Urinary bladder (tissue), 4 donors: Measurements from ENCODE around the gene MOB3B. TPM values are rescaled to one million over a fixed set of nuclear protein-coding genes. Genes with fewer than 3 reads are reported as not detected.
A peak's percentile ranks its signal among the peaks of the same experiment; 100 is the strongest.

Source experiments
- DNase-seq: peaks from one replicate; pipeline ENCODE4 v3.0.0-alpha.2; 2015; ENCODE audit errors: extremely low spot score
- H3K27ac ChIP-seq: one replicate; pipeline ENCODE4 v1.5.1; 2013; ENCODE audit warnings: low read depth, mild to moderate bottlenecking, moderate library complexity
- H3K36me3 ChIP-seq: one replicate; pipeline ENCODE4 v1.6.1; 2013; ENCODE audit warnings: mild to moderate bottlenecking, moderate library complexity; ENCODE audit not compliant: insufficient read depth
- H3K4me1 ChIP-seq: one replicate; pipeline ENCODE4 v1.6.1; 2013; ENCODE audit warnings: mild to moderate bottlenecking, moderate library complexity; ENCODE audit not compliant: insufficient read depth
- H3K4me3 ChIP-seq: one replicate; pipeline ENCODE4 v1.5.1; 2013; ENCODE audit warnings: low read depth, low read length
- WGBS: extraction: QIAGEN DNeasy Blood & Tissue Kit; methylation state at CpG from one replicate; pipeline ENCODE4 v1.1.7; 2013; 5-methylcytosine and 5-hydroxymethylcytosine counted together
- polyA plus RNA-seq: library from polyadenylated mRNA; stranded (reverse); fragments of 200-250 nt; gene quantifications from one replicate; pipeline ENCODE4 v1.2.3, GENCODE V29; 2013
- total RNA-seq: library from RNA; depleted of rRNA; stranded (reverse); fragments of >200 nt; gene quantifications from one replicate; pipeline ENCODE4 v1.2.3, GENCODE V29; 2014
- donor health status: healthy with polysubstance abuse.
- donor health status: healthy.

Gene MOB3B
- total and polyA plus RNA-seq, 2 donors = 3.8 to 8.0 TPM

- Histone ChIP-seq H3K36me3 (no peaks in the 10 kb centered on the region), H3K4me3 (no peak overlapping the region), H3K27ac (no peak overlapping the region), H3K4me1 (no peaks in the 10 kb centered on the region)
- DNase-seq = peak; percentile 46
- WGBS = 46% methylated on average over 4 of the region's 4 CpGs
Observed at GRCh38 chr9:27414220-27414761, 115.3 kb downstream of the MOB3B start.

- no peaks in the 10 kb centered on the region for H3K36me3 ChIP-seq
Observed at GRCh38 chr9:27413511-27414219, 115.9 kb downstream of the MOB3B start.

GRCh38 chr9:27412963-27413362 lies 116.7 kb downstream of the MOB3B start:
- no peak for DNase-seq
- Histone ChIP-seq H3K4me1 (no peaks in the 10 kb centered on the region), H3K27ac (no peak overlapping the region), H3K4me3 (no peak overlapping the region), H3K36me3 (no peaks in the 10 kb centered on the region)
- 39% methylated on average over 2 of the region's 2 CpGs for WGBS

More at GRCh38 chr9:27413511-27414219, 115.9 kb downstream of the MOB3B start:
- Histone ChIP-seq H3K4me1 (no peaks in the 10 kb centered on the region), H3K27ac (no peak overlapping the region), H3K4me3 (no peak overlapping the region)
- no peak for DNase-seq
- WGBS = 39% methylated on average over 6 of the region's 6 CpGs

- H3K27ac ChIP-seq = no peak overlapping the region
- DNase-seq = no peak
- 86% methylated on average over 3 of the region's 3 CpGs for WGBS
- no peaks in the 10 kb centered on the region for H3K4me1 ChIP-seq
- no peak overlapping the region for H3K4me3 ChIP-seq
- no peaks in the 10 kb centered on the region for H3K36me3 ChIP-seq
Observed at GRCh38 chr9:27412081-27412480, 117.5 kb downstream of the MOB3B start.

- H3K36me3 ChIP-seq = no peaks in the 10 kb centered on the region
- H3K4me1 ChIP-seq = no peaks in the 10 kb centered on the region
- H3K27ac ChIP-seq = no peak overlapping the region
- 73% methylated on average over 2 of the region's 2 CpGs for WGBS
- H3K4me3 ChIP-seq = no peak overlapping the region
- DNase-seq = no peak
Observed at GRCh38 chr9:27408482-27408881, 121.1 kb downstream of the MOB3B start.

GRCh38 chr9:27408001-27408400 lies 121.6 kb downstream of the MOB3B start:
- WGBS = 79% methylated on average over 5 of the region's 5 CpGs
- H3K27ac ChIP-seq = no peak overlapping the region
- no peak for DNase-seq

GRCh38 chr9:27407491-27407890 lies 122.1 kb downstream of the MOB3B start:
- Histone ChIP-seq H3K4me3 (no peak overlapping the region), H3K27ac (no peak overlapping the region), H3K4me1 (no peaks in the 10 kb centered on the region), H3K36me3 (no peaks in the 10 kb centered on the region)
- WGBS = 43% methylated on average over 1 of the region's 1 CpG
- DNase-seq = no peak

More at GRCh38 chr9:27408001-27408400, 121.6 kb downstream of the MOB3B start:
- Histone ChIP-seq H3K36me3 (no peaks in the 10 kb centered on the region), H3K4me3 (no peak overlapping the region), H3K4me1 (no peaks in the 10 kb centered on the region)

GRCh38 chr9:27404661-27405060 lies 125.0 kb downstream of the MOB3B start:
- no peak overlapping the region for H3K4me3 ChIP-seq
- H3K27ac ChIP-seq = no peak overlapping the region
- H3K4me1 ChIP-seq = no peaks in the 10 kb centered on the region
- DNase-seq = no peak
- H3K36me3 ChIP-seq = no peaks in the 10 kb centered on the region

- DNase-seq = no peak
- no peak overlapping the region for H3K4me3 ChIP-seq
- 53% methylated on average over 2 of the region's 2 CpGs for WGBS
- no peak overlapping the region for H3K27ac ChIP-seq
- H3K36me3 ChIP-seq = no peaks in the 10 kb centered on the region
- H3K4me1 ChIP-seq = no peaks in the 10 kb centered on the region
Observed at GRCh38 chr9:27402626-27403025, 127.0 kb downstream of the MOB3B start.

GRCh38 chr9:27400334-27400880 lies 129.2 kb downstream of the MOB3B start:
- 94% methylated on average over 3 of the region's 3 CpGs for WGBS
- H3K4me3 ChIP-seq = no peak overlapping the region
- H3K27ac ChIP-seq = no peak overlapping the region
- H3K36me3 ChIP-seq = no peaks in the 10 kb centered on the region
- no peaks in the 10 kb centered on the region for H3K4me1 ChIP-seq
- no peak for DNase-seq

GRCh38 chr9:27398982-27399653 lies 130.5 kb downstream of the MOB3B start:
- H3K27ac ChIP-seq = no peak overlapping the region
- 92% methylated on average over 3 of the region's 3 CpGs for WGBS
- DNase-seq = no peak
- no peaks in the 10 kb centered on the region for H3K36me3 ChIP-seq
- H3K4me3 ChIP-seq = no peak overlapping the region
- H3K4me1 ChIP-seq = no peaks in the 10 kb centered on the region

- 93% methylated on average over 2 of the region's 2 CpGs for WGBS
- Histone ChIP-seq H3K4me3 (no peak overlapping the region), H3K36me3 (no peaks in the 10 kb centered on the region), H3K4me1 (no peaks in the 10 kb centered on the region), H3K27ac (no peak overlapping the region)
- no peak for DNase-seq
Observed at GRCh38 chr9:27396495-27396894, 133.1 kb downstream of the MOB3B start.

- no peak overlapping the region for H3K27ac ChIP-seq
Observed at GRCh38 chr9:27395484-27395921, 134.1 kb downstream of the MOB3B start.

GRCh38 chr9:27394826-27395201 lies 134.8 kb downstream of the MOB3B start:
- H3K36me3 ChIP-seq = no peaks in the 10 kb centered on the region

More at GRCh38 chr9:27395484-27395921, 134.1 kb downstream of the MOB3B start:
- H3K4me3 ChIP-seq = no peak overlapping the region
- WGBS = 62% methylated on average over 4 of the region's 4 CpGs
- no peak for DNase-seq
- H3K36me3 ChIP-seq = no peaks in the 10 kb centered on the region
- no peaks in the 10 kb centered on the region for H3K4me1 ChIP-seq

More at GRCh38 chr9:27394826-27395201, 134.8 kb downstream of the MOB3B start:
- H3K27ac ChIP-seq = no peak overlapping the region
- DNase-seq = no peak
- no peak overlapping the region for H3K4me3 ChIP-seq
- 86% methylated on average over 3 of the region's 3 CpGs for WGBS
- H3K4me1 ChIP-seq = no peaks in the 10 kb centered on the region
